Measurements from ENCODE around the gene NARF. TPM values are rescaled to one million over a fixed set of nuclear protein-coding genes. Genes with fewer than 3 reads are reported as not detected.
"Not testable (repeated sequence)": the region's sequence is repeated elsewhere in the genome, so short reads cannot be mapped to it uniquely, and the experiment has no call there.

The NARF gene
- total and polyA plus RNA-seq, 2 donors (not counting 1 experiment from before 2014, with no cell fraction given): 92.4 to 103 TPM

- H3K9me3 Mint-ChIP-seq (ENCODE audit: insufficient read depth); DNase-seq; H3K4me3 Mint-ChIP-seq; ATAC-seq (ENCODE audit: low read depth); H3K27ac Mint-ChIP-seq; H3K4me3 ChIP-seq (ENCODE audit: control extremely low read depth in 1 of 5, extremely low read depth in 1 of 5, insufficient read depth in 1 of 5, low read depth in 2 of 5, low read length in 4 of 5); H3K27ac ChIP-seq (ENCODE audit: low read length in 2 of 2); H3K4me2 ChIP-seq (replicated peaks; ENCODE audit: low read depth, low read length, poor library complexity, severe bottlenecking); H3K9me3 ChIP-seq (ENCODE audit: control extremely low read depth in 1 of 3, control insufficient read depth in 2 of 3, insufficient read depth in 1 of 3, low read length in 2 of 3); H2AFZ ChIP-seq (ENCODE audit: insufficient read depth, low read depth, low read length, poor library complexity, severe bottlenecking); CTCF ChIA-PET; H3K27me3 ChIP-seq (replicated peaks in 1 of 4; ENCODE audit: control extremely low read depth in 1 of 4, control insufficient read depth in 3 of 4, insufficient read depth in 4 of 4, low read length in 3 of 4); H3K9ac ChIP-seq (ENCODE audit: low read length); H3K27me3 Mint-ChIP-seq: not testable (repeated sequence)
- peaks cover 21% of the 10 kb centered on the region for H3K4me1 Mint-ChIP-seq
- Histone ChIP-seq H3K4me1 (ENCODE audit: control insufficient read depth in 2 of 2, insufficient read depth in 2 of 2, low read length in 2 of 2) (peaks cover 4 to 20% of the 10 kb centered on the region in 2 donors), H3K79me2 (ENCODE audit: control insufficient read depth, insufficient read depth, low read length) (peaks cover 53% of the 10 kb centered on the region), H4K20me1 (ENCODE audit: control insufficient read depth, insufficient read depth, low read length, poor library complexity, severe bottlenecking) (peaks cover 55% of the 10 kb centered on the region), H3K36me3 (replicated peaks in 1 of 2; ENCODE audit: control extremely low read depth in 1 of 2, control insufficient read depth in 1 of 2, extremely low read depth in 1 of 2, insufficient read depth in 2 of 2, low read length in 1 of 2) (peaks cover 0 to 18% of the 10 kb centered on the region in 2 experiments)
- POLR2A ChIA-PET: interaction anchor here (0.5 kb wide), 1 partner anchor 142 kb away, joined by 4 read pairs; no protein-coding TSS in a partner anchor
- 78% methylated on average over 10 of the region's 16 CpGs for WGBS (ENCODE audit: insufficient coverage)
- intact Hi-C loops (cut with micrococcal nuclease): loop anchor here (10.0 kb wide), 2 partner anchors 117 to 207 kb away; no protein-coding TSS in a partner anchor
These were observed 46.5 kb upstream of the NARF start for GRCh38 chr17:82412081-82412480.

- Histone ChIP-seq H4K20me1 (ENCODE audit: control insufficient read depth, insufficient read depth, low read length, poor library complexity, severe bottlenecking) (peaks cover 59% of the 10 kb centered on the region), H3K27me3 (replicated peaks in 1 of 4; ENCODE audit: control extremely low read depth in 1 of 4, control insufficient read depth in 3 of 4, insufficient read depth in 4 of 4, low read length in 3 of 4) (no peaks in the 10 kb centered on the region), H3K4me1 (ENCODE audit: control insufficient read depth in 2 of 2, insufficient read depth in 2 of 2, low read length in 2 of 2) (peaks cover 8 to 18% of the 10 kb centered on the region in 2 donors), H3K36me3 (replicated peaks in 1 of 2; ENCODE audit: control extremely low read depth in 1 of 2, control insufficient read depth in 1 of 2, extremely low read depth in 1 of 2, insufficient read depth in 2 of 2, low read length in 1 of 2) (peaks cover 0 to 18% of the 10 kb centered on the region in 2 experiments), H3K4me3 (ENCODE audit: control extremely low read depth in 1 of 5, extremely low read depth in 1 of 5, insufficient read depth in 1 of 5, low read depth in 2 of 5, low read length in 4 of 5) (no peak overlapping the region), H3K9me3 (ENCODE audit: control extremely low read depth in 1 of 3, control insufficient read depth in 2 of 3, insufficient read depth in 1 of 3, low read length in 2 of 3) (no peaks in the 10 kb centered on the region), H3K9ac (ENCODE audit: low read length) (no peak overlapping the region), H3K79me2 (ENCODE audit: control insufficient read depth, insufficient read depth, low read length) (peaks cover 56% of the 10 kb centered on the region), H2AFZ (ENCODE audit: insufficient read depth, low read depth, low read length, poor library complexity, severe bottlenecking) (no peak overlapping the region), H3K4me2 (replicated peaks; ENCODE audit: low read depth, low read length, poor library complexity, severe bottlenecking) (no peak overlapping the region), H3K27ac (ENCODE audit: low read length in 2 of 2) (no peak overlapping the region)
- no peak for TF ChIP-seq EZH2 (IDR thresholded peaks at IDR 0.05; ENCODE audit: borderline replicate concordance, insufficient read depth, low read depth, low read length, poor library complexity, severe bottlenecking)
- ChIA-PET POLR2A (interaction anchor here (0.5 to 0.6 kb wide), 2 partner anchors 114 to 142 kb away, joined by 4 read pairs; no protein-coding TSS in a partner anchor), CTCF (interaction anchor here (0.6 to 1.2 kb wide), 2 partner anchors 62 to 127 kb away, joined by 3 read pairs; no protein-coding TSS in a partner anchor)
- Mint-ChIP-seq H3K27me3 (no peaks in the 10 kb centered on the region), H3K27ac (no peak overlapping the region), H3K4me3 (no peak overlapping the region), H3K9me3 (ENCODE audit: insufficient read depth) (no peaks in the 10 kb centered on the region), H3K4me1 (peaks cover 22% of the 10 kb centered on the region)
- DNase-seq: no peak
- no peak for ATAC-seq (ENCODE audit: low read depth)
- 66% methylated on average over 22 of the region's 29 CpGs for WGBS (ENCODE audit: insufficient coverage)
- intact Hi-C loops (cut with micrococcal nuclease): loop anchor here (10.0 kb wide), 2 partner anchors 118 to 208 kb away; no protein-coding TSS in a partner anchor
These were observed 45.7 kb upstream of the NARF start for GRCh38 chr17:82412535-82413520.
